Measurements from ENCODE around the gene PSME1. TPM values are rescaled to one million over a fixed set of nuclear protein-coding genes. Genes with fewer than 3 reads are reported as not detected.
A peak's percentile ranks its signal among the peaks of the same experiment; 100 is the strongest.

PSME1 gene
- total RNA-seq, 1 donor, result 111 TPM

- peak within 1 kb of the TSS; percentile 82 for H3K4me2 ChIP-seq (ENCODE audit: insufficient read depth, low read length)
- peak within 1 kb of the TSS; percentile 87 for H2AFZ ChIP-seq (ENCODE audit: low read length)
- peaks cover 33% of the 10 kb centered on the region for H3K36me3 ChIP-seq (ENCODE audit: insufficient read depth, low read length)
- H3K27ac ChIP-seq (ENCODE audit: low read depth, low read length), result peak within 1 kb of the TSS; percentile 62
- TF ChIP-seq, protein P1, sequence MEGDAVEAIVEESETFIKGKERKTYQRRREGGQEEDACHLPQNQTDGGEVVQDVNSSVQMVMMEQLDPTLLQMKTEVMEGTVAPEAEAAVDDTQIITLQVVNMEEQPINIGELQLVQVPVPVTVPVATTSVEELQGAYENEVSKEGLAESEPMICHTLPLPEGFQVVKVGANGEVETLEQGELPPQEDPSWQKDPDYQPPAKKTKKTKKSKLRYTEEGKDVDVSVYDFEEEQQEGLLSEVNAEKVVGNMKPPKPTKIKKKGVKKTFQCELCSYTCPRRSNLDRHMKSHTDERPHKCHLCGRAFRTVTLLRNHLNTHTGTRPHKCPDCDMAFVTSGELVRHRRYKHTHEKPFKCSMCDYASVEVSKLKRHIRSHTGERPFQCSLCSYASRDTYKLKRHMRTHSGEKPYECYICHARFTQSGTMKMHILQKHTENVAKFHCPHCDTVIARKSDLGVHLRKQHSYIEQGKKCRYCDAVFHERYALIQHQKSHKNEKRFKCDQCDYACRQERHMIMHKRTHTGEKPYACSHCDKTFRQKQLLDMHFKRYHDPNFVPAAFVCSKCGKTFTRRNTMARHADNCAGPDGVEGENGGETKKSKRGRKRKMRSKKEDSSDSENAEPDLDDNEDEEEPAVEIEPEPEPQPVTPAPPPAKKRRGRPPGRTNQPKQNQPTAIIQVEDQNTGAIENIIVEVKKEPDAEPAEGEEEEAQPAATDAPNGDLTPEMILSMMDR (IDR thresholded peaks at IDR 0.05; ENCODE audit: extremely low read depth, low read depth, low read length), result no peak
- H3K4me3 ChIP-seq (ENCODE audit: insufficient read depth, low read length), result peak within 1 kb of the TSS; percentile 84
- H3K27me3 ChIP-seq (ENCODE audit: insufficient read depth, low read length), result no peaks in the 10 kb centered on the region
- peaks cover 53% of the 10 kb centered on the region for H3K79me2 ChIP-seq (ENCODE audit: insufficient read depth, low read length)
- H3K4me1 ChIP-seq (ENCODE audit: insufficient read depth, low read length), result peaks cover 46% of the 10 kb centered on the region
- H3K9me3 ChIP-seq (ENCODE audit: low read depth, low read length), result no peaks in the 10 kb centered on the region
- peaks cover 11% of the 10 kb centered on the region for H4K20me1 ChIP-seq (ENCODE audit: insufficient read depth, low read length)
- peak; percentile 99 for DNase-seq (ENCODE audit: insufficient read length, low spot score, missing footprints)
These were observed 10.5 kb downstream of the PSME1 start, which contains the start of gene PSME2 for GRCh38 chr14:24146453-24146977. Gene PSME2 (minus strand): TSS chr14:24146610. CDS start chr14:24146581, 29 bp downstream.

DNA sequence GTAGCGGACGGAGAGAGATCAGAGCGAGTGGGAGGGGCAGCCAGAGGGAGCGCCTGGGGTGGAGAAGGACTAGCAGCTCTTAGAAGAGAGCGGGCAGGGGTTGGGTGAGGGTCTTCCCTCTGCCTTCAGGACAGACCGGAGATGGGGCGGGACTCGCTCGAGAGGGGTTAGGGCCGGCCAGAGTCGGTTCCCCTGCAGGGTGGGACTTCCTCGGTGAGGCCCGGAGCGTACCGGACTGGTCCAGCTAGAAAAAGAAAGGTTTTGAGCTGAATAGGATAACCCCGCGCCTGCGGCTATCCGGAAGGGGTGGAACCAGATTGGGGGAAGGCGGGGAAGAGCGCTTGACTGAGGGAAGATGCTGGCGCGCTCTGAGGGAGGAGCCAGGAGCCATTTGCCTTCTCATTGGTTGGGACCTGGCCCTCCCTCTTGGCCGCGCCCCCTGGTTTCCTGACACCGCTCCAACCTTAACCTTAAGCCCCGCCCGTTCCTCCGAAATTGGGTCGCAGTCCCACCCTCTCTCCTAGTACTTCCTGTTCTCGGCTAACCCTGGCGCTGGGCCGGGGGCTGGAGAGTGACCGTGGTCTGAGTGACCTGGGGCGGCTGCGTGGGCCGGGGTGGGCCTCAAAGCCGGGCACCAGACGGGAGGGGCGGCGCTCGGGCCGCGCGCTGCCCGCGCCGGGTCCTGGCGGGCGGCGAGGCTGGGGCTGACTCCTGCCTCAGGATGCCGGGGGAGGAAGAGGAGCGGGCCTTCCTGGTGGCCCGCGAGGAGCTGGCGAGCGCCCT, 11.2 kb downstream of the PSME1 start, which contains the start of gene RNF31:
Gene RNF31 (plus strand): TSS at position 521 of the 783 bp plus-strand sequence. CDS start 201 bp downstream, at position 722.
- H3K4me2 ChIP-seq (ENCODE audit: insufficient read depth, low read length), result peak within 1 kb of the TSS; percentile 82
- peaks cover 39% of the 10 kb centered on the region for H3K36me3 ChIP-seq (ENCODE audit: insufficient read depth, low read length)
- H3K4me1 ChIP-seq (ENCODE audit: insufficient read depth, low read length), result peaks cover 42% of the 10 kb centered on the region
- peaks cover 53% of the 10 kb centered on the region for H3K79me2 ChIP-seq (ENCODE audit: insufficient read depth, low read length)
- peak within 1 kb of the TSS; percentile 84 for H3K4me3 ChIP-seq (ENCODE audit: insufficient read depth, low read length)
- peak within 1 kb of the TSS; percentile 62 for H3K27ac ChIP-seq (ENCODE audit: low read depth, low read length)
- H3K27me3 ChIP-seq (ENCODE audit: insufficient read depth, low read length), result no peaks in the 10 kb centered on the region
- H2AFZ ChIP-seq (ENCODE audit: low read length), result peak within 1 kb of the TSS; percentile 87
- no peaks in the 10 kb centered on the region for H3K9me3 ChIP-seq (ENCODE audit: low read depth, low read length)
- TF ChIP-seq, protein P1 (IDR thresholded peaks at IDR 0.05; ENCODE audit: extremely low read depth, low read depth, low read length), result no peak
- peak; percentile 100 for DNase-seq (ENCODE audit: insufficient read length, low spot score, missing footprints)
- H4K20me1 ChIP-seq (ENCODE audit: insufficient read depth, low read length), result peaks cover 11% of the 10 kb centered on the region

DNA sequence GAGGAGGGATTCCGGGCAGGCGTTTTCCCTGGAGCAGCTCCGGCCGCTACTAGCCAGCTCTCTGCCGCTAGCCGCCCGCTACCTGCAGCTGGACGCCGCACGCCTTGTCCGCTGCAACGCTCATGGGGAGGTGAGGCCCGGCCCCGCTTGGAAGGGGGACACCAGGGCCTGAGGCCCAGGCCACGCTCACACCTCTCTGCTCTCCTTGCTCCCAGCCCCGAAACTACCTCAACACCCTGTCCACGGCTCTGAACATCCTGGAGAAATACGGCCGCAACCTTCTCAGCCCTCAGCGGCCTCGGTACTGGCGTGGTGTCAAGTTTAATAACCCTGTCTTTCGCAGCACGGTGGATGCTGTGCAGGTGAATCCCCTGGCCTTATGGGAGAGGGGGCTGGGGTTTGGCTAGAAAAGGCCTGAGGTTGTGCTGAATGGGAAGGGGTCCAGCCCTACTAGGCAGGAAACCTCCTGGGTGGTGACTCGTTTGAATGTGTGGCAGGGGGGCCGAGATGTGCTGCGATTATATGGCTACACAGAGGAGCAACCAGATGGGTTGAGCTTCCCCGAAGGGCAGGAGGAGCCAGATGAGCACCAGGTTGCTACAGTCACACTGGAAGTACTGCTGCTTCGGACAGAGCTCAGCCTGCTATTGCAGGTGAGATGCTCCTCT, 11.9 kb downstream of the PSME1 start:
- peak overlapping the region; percentile 82 for H3K4me2 ChIP-seq (ENCODE audit: insufficient read depth, low read length)
- H3K4me1 ChIP-seq (ENCODE audit: insufficient read depth, low read length), result peaks cover 41% of the 10 kb centered on the region
- no peaks in the 10 kb centered on the region for H3K27me3 ChIP-seq (ENCODE audit: insufficient read depth, low read length)
- no peaks in the 10 kb centered on the region for H3K9me3 ChIP-seq (ENCODE audit: low read depth, low read length)
- TF ChIP-seq, protein P1 (IDR thresholded peaks at IDR 0.05; ENCODE audit: extremely low read depth, low read depth, low read length), result no peak
- peaks cover 46% of the 10 kb centered on the region for H3K36me3 ChIP-seq (ENCODE audit: insufficient read depth, low read length)
- H2AFZ ChIP-seq (ENCODE audit: low read length), result peak overlapping the region; percentile 42
- H3K27ac ChIP-seq (ENCODE audit: low read depth, low read length), result peak overlapping the region; percentile 62
- peaks cover 11% of the 10 kb centered on the region for H4K20me1 ChIP-seq (ENCODE audit: insufficient read depth, low read length)
- H3K79me2 ChIP-seq (ENCODE audit: insufficient read depth, low read length), result peaks cover 53% of the 10 kb centered on the region
- peak overlapping the region; percentile 84 for H3K4me3 ChIP-seq (ENCODE audit: insufficient read depth, low read length)
- peak; percentile 78 for DNase-seq (ENCODE audit: insufficient read length, low spot score, missing footprints)
